DOHH2 (cell line): ENCODE results near the gene ZNF184.

Experiments used
- CTCF ChIP-seq: fragments of 200-600 bp; sonication (generic); IDR thresholded peaks from one replicate; pipeline ENCODE4 v1.5.1; 2014; ENCODE audit warnings: antibody characterized with exemption, mild to moderate bottlenecking, low read depth, low read length; ENCODE audit not compliant: poor library complexity, severe bottlenecking
- EZH2phosphoT487 ChIP-seq: fragments of 200-600 bp; sonication (generic); IDR thresholded peaks from 2 replicates; pipeline ENCODE4 v1.6.1; 2017; ENCODE audit warnings: borderline replicate concordance, mild to moderate bottlenecking, antibody characterized with exemption, low read length, moderate library complexity, mixed read lengths

- TF ChIP-seq CTCF = no peak
- TF ChIP-seq EZH2phosphoT487 = no peak
Measured at GRCh38 chr6:27507041-27507956, 34.4 kb upstream of the ZNF184 start.
